GM20431 (cell line): ENCODE results near the gene LRMDA.

ENCODE experiments used
- in situ Hi-C: fragments of 300-500 bp; cut with MseI, MboI; formaldehyde crosslinking; loops from one replicate; pipeline ENCODE4 v1.15.0; 2020; ENCODE audit warnings: low sequenced_read_pairs; ENCODE audit not compliant: unreplicated experiment

LRMDA gene

DNA sequence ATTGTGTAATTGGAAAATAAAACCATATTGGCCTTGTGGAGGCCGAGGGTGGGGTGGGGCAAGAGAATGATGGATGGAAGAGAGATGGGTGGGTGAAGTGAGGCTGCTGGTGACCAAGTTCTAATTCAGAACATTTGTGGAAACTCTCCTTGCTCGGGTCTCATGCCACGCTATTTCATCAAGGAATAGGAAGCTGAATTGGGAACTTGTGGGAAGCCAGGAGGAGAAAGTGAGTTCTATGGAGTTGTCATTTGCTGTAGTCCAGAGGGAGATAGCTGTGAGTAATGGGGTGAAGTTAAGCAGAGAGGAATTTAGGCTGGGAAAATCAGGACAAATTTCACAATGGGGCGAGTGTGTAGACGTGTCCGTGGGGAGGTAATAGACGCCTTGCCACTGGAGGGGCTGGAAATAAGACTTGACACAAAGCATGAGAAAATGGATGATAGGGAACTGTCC is 339.2 kb downstream of the LRMDA start:
- in situ Hi-C loops: no loop called here

DNA sequence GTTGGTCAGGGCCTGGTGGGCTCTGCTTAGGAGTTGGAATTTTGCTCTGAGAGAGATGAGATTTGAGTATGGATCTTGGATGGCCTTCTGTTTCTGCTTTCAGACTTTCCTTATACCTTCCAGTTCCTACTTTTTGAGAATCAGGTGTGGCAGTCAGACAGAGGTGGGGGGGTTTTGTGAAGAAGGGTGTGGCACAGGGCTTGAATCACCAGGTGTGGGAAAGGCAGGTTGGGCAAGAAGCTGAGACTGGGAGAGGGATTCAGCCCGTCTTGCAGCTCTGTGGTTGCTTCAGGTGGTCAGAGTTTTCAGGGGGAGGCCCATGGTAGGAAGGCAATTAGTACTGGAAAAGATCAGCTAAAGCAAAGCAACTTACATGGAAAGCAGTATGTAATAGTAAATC is 340.2 kb downstream of the LRMDA start:
- in situ Hi-C loops: no loop called here

DNA sequence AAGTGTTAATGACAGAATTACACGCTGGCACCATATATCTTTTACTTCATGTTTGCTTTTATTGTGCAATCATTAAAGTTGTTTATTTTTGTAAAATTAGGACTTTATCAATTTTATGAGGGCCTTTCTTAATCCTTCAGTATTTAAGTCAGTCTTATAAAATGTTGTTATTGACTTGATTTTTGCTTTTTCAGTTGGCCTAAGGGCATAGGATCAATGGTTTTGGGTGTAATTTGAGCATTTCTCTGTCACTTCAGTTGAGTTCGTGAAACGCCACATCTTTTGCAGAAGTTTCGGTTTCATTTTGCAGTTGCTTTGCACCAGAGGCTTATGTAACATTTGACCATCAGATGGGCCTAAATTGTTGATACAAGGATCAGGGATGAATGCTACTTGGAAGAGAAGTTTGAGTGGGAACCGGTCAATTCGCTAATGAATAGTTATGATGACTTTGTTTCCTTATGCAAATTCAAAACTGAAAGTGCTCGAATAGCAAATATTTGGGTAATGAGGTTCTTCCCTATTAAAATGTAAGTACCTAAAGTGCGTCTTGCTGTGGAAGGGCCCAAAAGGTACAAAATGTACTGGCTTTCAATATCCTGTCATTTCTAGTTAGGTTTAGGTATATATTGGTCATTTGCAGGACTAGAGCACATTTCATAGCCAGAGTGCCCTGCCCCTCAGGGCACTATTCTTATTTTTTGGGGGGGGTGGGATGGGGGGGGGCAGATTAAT is 340.9 kb downstream of the LRMDA start:
- in situ Hi-C loops: no loop called here

DNA sequence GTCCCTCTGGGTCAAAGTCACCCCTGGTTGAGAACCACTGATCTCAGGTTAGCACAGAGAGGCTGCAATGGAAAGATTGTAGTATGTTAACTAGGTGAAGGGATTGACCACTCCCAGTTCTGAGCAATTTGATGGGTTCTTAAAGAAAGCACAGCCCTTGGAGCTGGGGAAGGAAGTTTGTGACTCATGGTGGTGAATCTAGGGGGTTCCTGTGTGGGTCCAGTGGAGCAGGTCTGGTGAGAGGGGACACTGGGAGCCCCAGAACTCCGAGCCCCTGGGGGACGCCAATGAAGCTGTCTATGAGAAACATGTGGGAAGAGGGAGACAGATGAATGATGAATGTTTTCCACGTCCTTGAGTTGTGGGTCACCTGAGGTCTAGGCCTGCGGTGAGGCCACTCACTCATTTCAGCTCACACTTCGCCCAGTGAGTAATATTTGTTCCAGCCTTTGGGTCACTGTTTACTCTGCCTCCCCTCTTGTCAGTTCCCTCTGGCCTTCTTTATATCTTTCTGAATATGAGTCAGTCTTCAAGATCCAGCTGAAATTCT is 341.9 kb downstream of the LRMDA start:
- in situ Hi-C loops: no loop called here

DNA sequence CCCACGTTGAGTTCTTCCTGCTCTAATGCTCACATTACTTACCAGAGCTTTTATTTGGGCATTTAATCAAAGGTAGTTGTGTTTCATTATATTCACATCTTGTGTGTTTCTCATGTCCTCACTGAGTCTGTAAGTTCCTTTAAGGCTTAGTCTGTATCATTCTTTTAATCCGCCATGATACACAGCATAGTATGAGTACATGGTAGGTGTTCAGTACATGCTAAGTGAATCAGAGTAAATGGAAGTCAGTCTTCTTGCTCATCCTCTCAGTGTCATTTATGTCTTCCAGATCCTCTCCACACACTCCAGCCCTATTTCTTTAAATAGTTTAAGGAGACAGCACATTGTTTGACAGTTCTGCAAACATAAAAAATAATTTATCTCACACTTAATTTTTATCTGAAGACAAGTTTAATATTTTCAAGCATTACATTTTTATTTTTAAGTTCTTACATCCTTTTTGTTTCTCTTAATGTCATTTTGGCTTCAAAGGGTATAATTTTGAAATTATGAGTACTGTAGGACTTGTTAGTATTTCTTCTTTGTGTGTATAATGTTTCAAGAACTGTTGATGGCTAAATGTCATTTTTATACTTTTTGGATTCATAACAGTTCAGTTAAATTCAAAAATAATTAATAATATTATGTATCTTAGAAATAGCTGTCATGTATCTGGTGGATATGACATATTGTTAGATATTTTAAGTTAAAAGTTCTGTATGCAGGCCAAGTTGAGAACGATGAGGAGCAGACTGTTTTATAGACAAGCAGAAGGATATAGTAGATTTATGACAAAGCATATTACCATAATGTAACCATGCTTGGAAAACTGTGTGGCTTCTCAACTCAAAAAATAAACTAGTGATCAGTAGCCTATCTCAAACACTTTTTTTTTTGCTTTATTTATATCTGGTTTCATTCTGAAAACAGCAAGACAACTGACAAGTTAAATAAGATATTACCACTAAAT is 342.7 kb downstream of the LRMDA start:
- in situ Hi-C loops: no loop called here

DNA sequence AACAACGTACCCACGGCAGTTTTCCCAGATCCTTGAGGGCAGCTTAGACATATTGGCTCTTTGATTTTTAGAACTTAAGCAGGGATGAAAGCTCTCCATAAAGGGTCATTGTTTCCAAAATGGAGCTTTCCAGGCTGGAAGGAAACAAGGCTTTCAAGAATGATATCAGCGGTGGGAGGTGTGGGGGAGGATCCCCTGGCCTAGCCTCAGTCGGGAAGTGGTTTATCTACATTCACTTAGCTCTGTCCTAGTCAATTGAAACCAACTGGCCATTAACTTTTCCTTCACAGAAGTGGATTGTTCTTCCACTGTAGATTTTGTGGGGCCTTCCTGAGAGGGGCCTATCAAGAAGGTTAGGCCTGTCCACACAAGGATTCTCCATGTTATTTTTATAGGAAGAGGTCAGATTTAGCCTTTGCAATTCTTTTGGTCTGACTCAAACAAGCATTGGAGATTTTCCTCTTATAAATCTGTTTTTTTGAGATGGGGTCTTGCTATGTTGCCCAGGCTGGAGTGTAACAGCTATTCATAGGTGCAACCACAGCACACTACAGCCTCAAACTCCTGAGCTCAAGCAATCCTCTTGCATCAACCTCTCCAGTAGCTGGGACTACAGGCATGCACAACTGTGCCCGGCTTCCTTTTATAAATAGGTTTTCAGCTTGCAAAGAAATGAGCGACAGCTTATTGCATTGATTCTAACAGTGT is 343.5 kb downstream of the LRMDA start:
- in situ Hi-C loops: no loop called here

DNA sequence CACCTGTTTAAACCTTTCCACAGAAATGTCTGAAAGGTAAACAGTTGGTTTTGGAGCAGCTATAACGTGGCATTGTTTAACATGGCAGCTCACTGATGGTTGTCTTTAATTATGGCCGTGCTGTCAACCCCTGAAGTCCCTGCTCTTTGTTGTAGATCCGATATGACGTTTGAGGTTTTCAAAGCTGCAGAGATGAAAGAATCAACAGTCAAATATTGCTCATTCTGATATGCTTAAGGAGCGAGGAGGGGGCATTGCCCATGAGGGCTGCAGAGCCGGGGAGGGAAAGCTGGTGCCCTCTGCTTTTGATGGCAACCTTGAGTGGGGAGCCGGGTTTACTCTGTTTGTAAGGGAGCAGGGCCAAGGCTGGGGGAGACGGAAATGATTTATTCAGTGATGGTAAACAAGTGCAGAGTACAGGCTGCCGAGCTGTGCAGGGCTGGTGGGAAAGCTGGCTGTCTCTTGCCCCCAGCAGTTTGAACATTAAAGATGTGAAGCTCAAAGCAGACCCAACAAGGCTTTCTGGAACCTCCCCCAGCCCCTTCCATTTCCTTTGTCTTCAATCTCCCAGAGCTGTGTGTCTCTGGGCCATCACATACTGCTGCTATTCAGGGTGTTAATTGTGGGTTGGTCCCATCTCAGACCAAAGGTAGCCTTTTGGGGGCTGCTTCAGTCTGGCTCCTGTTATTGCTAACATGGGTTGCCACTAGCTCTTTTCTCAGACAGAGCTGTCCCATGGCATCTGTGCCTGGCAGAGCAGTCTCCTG is 345.5 kb downstream of the LRMDA start:
- in situ Hi-C loops: no loop called here

DNA sequence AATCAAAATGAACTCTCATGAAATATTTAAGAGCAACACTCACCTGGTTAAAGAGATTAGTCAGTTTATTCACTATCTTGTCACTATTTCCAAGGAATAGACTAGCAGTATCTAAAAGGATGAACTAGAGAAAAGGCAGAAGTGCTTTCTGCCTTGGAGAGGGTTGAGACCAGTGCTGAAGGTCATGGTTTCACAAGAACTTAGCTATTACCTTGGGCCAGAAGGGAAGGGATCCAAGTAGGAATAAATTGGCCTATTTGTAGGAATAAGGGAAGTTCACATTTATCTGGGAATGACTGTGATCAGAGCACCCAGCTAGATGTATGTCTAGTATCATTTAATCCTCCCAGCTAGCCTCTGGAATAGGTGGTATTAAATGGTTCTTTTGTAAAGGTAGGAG is 347.2 kb downstream of the LRMDA start:
- in situ Hi-C loops: no loop called here

DNA sequence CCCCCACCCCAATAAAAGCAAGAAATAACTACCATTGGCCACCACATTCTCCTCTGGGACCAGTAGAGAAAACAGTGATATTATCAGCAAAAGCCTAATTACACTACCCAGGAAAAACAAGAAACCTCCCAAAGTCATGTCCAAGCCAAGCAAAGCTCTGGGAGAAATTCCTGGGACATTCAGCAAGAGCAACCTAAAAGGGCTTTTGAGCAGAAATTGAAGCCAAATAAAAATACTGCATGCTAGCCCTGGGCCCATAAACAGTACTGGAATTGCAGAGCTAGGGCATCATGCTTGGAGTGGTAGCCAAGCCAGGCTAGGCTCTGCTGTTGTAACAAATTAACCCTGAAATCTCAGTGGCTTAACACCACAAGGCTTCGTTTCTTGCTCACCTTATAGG is 347.9 kb downstream of the LRMDA start:
- in situ Hi-C loops: no loop called here

DNA sequence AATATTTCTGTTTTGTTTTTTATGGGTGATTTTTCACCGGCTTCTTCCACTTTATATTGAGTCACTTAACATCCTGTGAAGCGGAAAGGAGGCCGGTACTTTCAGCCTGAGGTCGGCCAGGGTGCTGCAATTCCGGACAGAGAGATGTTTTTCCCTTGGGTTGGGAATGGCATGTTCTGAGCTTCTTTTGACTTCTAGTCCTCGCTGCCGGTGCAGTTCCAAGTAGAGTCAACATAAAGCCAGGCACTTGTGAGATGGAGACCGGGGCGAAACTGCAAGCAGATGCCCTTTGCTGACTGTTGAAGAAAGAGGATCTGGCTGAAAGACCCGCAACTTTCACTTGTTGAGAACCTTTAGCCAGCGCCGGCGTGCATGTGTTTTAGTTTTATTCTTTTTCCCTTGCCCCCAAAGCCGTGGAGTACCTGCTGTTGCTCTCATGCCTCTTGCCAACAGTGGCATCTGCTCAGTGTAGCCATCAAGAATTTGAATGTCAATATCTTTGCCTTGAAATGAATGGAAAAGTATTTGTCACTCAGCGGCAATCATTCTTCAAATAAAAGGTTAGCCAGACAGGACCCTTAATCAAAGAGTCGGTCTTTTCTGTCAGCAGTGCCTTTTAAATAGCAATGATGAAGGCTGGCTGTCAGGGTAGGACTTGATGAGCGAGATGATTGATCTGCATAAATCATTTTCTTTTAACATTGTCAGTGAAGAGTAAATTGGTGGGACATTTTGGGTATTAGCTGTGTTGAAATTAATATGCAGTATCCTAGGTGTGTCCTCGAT is 351.2 kb downstream of the LRMDA start:
- in situ Hi-C loops: no loop called here

DNA sequence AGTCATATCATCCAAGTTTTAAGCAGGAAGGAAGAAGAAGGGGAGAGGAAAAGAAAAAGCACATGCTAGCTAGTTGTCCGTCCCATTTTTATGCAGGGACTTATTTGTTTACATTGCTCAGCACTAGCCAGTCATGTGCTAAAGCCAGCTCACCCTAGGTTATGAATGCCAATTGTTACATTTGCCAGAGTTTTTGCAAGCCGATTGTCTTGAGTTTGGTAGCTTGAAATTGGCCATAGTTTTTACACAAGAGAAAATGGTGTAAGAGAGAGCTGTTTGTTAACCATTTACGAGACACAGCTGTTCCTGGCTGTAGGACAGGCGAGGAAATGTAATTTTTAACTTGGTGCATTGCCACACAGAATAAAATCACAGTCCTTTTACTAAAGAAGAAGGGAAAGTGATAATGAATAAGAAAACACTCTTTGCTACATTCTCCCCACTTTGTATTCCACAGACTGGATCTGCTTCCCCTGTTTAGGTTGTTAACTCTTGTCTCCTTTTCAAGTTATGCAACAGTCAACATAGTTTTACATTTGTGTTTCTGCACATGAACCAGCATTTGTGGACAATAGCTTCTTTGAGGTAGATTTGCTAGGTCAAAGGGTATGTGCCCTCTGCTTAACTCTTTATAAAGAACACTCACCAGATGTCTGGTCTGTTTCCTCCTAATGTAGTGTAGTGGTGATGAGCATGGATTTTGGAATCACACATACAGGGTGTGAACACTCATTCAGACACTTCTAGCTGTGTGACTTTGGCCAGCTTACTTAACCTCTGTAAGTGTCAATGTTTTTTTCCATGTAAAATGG is 357.2 kb downstream of the LRMDA start:
- in situ Hi-C loops: no loop called here

DNA sequence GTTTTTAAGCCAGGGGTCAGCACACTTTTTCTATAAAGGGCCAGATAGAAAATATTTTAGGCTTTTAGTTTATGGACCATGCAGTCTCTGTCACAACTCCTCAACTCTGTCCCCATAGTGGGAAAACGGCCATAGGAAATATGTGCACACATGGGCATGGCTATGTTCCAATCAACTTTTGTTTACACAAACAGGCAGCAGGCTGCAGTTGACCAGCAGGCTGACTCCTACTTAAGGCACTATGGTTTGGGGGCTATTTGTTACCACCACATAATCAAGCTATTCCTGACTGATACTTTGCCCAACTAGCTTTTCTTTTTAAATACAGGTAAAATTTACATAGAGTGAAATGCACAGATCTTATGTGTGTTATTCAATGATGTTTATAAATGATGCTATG is 362.4 kb downstream of the LRMDA start:
- in situ Hi-C loops: no loop called here

DNA sequence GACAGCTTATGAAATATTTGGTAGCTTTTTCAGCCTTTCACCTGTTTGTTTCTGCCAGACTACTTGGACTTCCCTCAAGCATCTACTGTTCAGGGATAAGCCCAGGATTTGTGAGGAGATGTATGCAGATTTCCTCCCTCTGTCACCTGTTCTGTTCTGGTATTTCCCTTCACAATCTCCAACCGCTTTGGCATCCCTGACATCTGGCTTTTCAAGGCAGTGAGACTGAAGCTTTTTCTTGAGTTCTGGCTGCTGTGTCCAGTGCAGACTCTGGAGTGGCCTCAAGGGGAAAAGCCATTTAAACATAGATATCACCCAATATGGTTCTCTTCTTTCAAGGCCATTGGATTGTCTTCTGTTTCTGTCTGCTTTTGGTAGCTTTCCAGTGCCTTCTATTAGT is 369.7 kb downstream of the LRMDA start:
- in situ Hi-C loops: no loop called here

DNA sequence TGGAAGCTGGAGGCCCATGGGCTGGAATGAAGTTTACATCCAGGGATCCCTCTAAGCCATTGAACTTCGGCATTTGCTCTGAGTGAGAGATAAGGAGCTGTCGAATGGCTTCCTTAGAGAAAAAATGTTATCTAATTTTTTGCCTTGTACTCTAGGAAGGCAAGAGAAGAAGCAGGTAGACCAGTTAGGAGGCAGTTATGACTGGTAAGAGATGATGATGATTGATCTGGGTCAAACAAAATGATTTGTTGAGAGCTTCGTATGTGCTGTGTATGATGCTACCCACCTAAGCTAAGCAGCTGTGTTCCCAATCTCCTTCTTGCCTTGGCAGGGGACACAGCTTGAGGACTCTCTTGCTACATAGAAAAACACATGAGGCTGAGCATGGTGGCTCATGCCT is 370.2 kb downstream of the LRMDA start:
- in situ Hi-C loops: no loop called here

DNA sequence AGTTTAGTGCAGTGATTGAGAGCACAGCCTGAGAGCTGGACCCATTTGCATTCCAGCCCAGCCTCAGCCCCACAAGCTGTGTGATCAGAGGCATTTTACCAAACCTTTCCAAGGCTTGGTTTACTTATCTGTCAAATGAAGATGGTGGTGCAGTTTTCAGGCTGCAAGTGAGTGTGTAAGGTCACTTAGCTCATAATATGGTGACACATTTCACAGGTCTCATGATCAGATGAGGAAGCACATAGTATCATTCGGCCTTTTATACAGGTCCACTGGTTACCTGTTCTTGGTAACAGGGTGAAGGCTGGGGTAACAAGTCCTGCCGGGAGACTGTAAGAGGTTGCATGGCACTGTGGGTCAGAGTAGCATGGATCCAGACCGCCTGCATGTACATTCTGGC is 371.7 kb downstream of the LRMDA start:
- in situ Hi-C loops: no loop called here

DNA sequence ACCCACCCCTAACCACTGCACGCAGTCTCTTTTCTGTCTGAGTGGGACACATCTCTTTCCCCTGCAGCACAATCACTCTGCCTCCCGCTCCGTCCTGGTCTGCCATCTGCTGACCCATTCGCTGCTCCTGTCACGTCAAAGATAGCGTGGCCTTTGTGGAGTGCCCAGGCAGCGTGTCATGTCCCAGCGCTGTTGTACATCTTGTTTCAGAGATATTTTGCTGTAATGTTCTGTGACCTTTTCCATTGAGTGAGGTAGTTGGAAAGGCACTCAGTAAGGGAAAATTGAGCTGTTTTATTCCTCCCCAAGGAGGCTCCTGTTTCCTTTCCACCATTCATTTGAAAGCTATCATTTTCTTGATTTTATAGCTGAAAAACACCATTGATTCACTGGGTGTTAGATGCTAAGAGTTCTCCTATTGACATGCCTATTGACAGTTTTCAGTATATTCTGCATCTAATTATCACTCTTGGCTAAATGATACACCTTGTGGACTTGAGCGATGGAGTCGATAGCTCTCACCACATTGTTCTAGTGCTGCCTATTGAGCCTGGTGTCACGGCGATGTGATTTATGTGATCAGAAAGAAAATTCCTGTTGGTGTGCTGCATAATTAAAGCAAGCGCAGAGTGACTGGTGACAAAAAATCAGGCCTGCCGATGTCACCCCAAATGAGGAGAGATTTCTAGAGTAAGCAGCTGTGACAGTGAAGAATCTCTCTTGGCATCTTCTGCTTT is 372.6 kb downstream of the LRMDA start:
- in situ Hi-C loops: no loop called here

DNA sequence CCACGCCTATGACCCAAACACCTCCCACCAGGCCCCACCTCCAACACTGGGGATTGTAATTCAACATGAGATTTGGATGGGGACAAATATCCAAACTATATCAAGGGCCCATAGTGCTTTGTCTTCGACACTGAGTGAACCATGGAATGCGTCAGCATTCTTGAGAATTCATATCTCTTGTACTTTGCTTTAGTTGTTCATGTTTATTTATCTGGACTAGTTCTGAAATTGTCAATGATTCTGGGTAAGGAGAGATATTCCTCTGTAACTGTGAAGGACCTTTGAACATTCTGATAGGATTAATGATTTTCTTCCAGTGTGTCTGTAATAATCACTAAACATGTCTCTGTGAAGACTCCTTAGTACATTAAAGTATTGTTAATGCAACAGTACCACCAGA is 374.8 kb downstream of the LRMDA start:
- in situ Hi-C loops: no loop called here
